HG02870 (cell line): Measurements from ENCODE around the gene CPT1A.

Source experiments
- ATAC-seq: cut with Tn5 transposase; IDR thresholded peaks from one replicate; pipeline ENCODE4 v1.9.1; 2021; ENCODE audit warnings: mild to moderate bottlenecking, moderate library complexity; ENCODE audit not compliant: unreplicated experiment

Gene CPT1A

DNA sequence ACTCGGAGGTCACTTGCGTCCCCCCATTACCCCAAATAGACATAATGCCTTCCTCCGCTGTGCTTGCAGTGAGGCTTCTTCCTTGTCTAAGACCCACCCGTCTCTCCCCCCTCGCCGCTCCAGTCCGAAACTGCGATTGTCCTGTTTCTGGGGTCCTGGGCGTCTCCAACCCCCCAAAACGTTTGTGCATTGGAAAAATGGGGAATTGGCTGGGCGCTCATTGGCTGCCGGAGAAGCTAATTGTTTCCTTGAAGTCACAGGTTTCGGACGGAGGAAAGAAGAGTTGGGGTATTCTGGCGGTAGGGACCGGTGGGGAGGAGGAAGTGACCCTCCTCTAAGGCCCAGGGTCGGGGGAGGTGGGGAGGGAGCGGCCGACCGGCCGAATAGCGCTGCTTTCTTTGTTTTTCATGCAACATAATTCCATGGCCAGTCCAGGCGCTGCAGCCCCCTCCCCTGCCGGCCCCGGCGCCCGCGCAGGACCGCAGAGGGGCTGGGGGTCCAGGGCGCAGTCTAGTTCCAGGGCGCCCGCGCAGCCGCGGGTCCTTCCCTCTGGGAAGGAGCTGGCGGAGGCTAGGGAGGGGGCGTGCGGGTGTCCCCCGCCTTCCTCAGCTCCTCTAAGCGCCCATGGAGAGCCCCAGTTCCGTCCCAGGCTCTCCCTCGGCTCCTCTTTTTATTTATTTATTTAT lies 12.7 kb upstream of the CPT1A start:
- ATAC-seq: no peak

GRCh38 chr11:68852628-68853027 lies 10.9 kb upstream of the CPT1A start:
- no peak for ATAC-seq

DNA sequence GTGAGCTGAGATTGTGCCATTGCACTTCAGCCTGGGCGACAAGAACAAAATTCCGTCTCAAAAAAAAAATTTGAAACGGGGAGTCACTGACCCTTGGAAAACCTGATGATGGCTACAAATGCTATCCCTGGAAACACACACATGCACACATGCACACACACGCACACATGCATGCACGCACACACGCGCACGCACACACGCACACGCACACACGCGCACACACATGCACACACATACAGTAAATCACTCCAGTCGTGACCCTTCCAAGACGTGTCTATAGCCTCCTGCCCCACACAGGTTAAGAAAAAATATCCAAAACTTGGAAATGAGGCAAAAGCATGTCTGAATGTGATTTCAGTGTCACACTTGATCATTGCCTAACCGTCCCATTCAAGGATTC lies 6.7 kb upstream of the CPT1A start:
- ATAC-seq: no peak

DNA sequence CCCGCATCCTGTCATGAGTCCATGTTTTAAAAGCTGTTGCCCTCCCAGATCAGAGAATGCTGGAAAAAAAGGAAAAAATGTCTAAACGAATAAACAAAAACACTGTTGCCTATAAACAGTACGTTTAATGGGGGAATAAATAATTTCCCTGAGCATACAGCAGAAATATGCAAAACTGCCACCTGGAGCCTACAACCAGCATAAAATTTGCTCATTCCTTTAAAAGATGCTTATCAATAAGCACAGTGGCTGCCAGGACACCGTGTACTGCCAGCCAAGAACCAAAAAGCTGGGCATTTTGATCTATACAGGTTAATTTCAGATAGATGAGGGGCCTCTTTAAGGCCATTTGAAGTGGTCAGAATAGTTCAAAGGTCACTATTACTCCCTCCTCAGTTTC lies 5.7 kb upstream of the CPT1A start:
- ATAC-seq: no peak

- no peak for ATAC-seq
Measured at GRCh38 chr11:68845351-68846002, 3.8 kb upstream of the CPT1A start.

GRCh38 chr11:68844801-68845200 lies 3.1 kb upstream of the CPT1A start:
- ATAC-seq: no peak

- no peak for ATAC-seq
Measured at GRCh38 chr11:68844376-68844775, 2.7 kb upstream of the CPT1A start.

GRCh38 chr11:68843703-68844312 lies 2.1 kb upstream of the CPT1A start:
- no peak for ATAC-seq

DNA sequence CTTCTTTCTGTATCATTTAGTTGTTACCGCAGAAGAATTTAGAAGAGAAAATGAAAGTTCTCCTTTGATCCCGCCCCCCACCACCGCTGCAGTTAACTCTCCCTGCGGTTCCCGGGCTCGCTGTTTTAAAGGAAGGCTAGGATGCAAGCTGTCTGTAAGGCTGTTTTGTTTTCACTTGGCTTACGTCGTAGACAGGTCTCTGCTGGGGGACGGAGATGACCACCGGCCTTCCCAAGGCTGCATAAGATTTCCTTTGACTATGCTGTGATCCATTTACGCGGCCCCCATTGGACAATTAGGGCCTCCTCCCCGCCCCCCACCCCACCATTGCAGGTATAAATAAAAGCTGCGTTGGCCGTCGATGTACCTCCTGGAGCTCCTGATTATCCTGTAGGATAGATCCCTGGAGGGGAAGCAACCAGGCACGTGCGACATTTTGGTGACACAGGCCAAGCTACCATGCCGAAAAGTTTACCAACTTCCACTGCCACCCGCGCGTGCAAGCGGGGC lies 1.4 kb upstream of the CPT1A start:
- ATAC-seq: no peak

GRCh38 chr11:68842427-68843051 lies 823 bp upstream of the CPT1A start:
- ATAC-seq: no peak

DNA sequence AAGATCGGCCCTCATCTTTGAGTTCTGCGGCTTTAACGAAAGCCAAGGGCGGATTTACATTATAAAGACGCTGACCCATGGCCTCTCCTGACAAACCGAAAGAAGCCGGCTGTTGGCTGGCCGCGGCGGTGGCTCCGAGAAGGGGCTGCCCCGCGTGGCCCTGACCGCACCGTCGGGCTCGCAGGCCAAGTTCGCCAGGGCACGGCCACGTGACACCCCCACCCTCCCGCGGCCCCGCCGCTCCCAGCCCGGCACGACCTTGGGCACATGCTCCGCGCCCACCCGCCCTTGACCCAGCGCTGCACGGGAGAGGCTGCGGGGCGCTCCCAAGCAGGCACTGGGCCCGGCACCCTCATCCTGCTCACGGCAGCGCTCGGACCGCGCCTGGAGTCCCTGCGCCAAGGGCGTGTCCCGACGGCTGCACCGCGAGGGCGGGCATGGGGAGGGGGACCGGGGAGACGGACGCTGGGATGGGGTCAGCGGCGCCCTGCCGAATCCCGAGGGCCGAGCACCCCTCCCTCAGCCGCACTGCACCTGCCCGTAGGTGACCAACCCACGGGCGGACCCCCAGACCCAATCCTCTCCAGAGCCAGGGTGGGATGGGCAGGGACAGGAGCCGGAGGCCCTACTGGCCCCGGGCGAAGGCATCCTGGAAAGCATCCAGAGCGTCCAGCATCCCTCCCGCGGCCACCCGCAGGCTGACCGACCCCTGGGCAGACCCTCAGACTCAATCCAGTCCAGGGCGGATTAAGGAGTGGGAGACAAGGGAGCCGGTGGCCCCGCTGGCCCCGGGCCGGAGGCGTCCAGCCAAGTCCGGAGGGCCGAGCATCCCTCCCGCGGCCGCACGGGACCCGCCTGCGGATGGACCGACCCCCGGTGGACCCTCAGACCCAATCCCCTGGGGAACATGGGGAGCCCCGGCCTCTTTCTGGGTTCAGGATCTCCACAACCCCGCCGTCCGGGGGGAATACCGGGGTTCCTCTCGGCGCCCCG lies 759 bp downstream of the CPT1A start:
- ATAC-seq: no peak

GRCh38 chr11:68839911-68840641 lies 1.6 kb downstream of the CPT1A start:
- ATAC-seq: peak; percentile 14

- peak; percentile 37 for ATAC-seq
Measured at GRCh38 chr11:68839054-68839865, 2.5 kb downstream of the CPT1A start.

- no peak for ATAC-seq
Measured at GRCh38 chr11:68838572-68838964, 3.1 kb downstream of the CPT1A start.

- ATAC-seq: no peak
Measured at GRCh38 chr11:68837583-68838571, 3.8 kb downstream of the CPT1A start.

DNA sequence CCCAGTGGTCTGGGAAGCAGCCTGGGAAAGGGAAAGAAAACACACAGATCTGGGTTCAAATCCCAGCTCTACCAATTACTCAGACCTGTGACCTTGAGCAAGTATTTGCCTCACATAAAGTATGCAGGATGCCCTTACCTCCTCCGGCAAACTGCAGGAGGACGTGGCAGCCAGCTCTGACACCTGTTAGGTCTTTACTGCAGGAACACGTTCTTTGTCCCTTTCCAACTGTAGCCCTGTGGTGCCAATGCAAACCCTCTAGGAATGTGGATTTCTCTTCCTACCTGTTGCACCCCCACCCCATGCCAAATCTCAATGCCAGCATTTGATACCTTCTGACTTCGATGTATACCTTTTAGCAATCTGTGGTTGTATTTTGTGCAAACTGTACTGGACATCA lies 6.0 kb downstream of the CPT1A start:
- no peak for ATAC-seq

- ATAC-seq: no peak
Measured at GRCh38 chr11:68835328-68835727, 6.4 kb downstream of the CPT1A start.
